Chondrocyte (in vitro differentiated cells): ENCODE measurements around the gene TMC5. TPM values are rescaled to one million over a fixed set of nuclear protein-coding genes. Genes with fewer than 3 reads are reported as not detected.

Source experiments
- DNase-seq: peaks from one replicate; pipeline ENCODE4 v3.0.0; 2021; ENCODE audit warnings: mixed read lengths, low spot score
- H3K27ac Mint-ChIP-seq: one replicate; pipeline ENCODE4 v1.8.0; 2021; ENCODE audit warnings: mild to moderate bottlenecking, moderate library complexity, mixed read lengths; ENCODE audit not compliant: unreplicated experiment
- H3K27me3 Mint-ChIP-seq: 2 replicates; pipeline ENCODE4 v1.8.0; 2021; ENCODE audit warnings: low read depth, mixed read lengths
- H3K36me3 Mint-ChIP-seq: 2 replicates; pipeline ENCODE4 v1.8.0; 2021; ENCODE audit warnings: low read depth, mixed read lengths
- H3K4me1 Mint-ChIP-seq: 2 replicates; pipeline ENCODE4 v1.8.0; 2021; ENCODE audit warnings: low read depth, mild to moderate bottlenecking, mixed read lengths
- H3K4me3 Mint-ChIP-seq: one replicate; pipeline ENCODE4 v1.8.0; 2021; ENCODE audit warnings: mild to moderate bottlenecking, moderate library complexity, mixed read lengths; ENCODE audit not compliant: unreplicated experiment
- H3K9me3 Mint-ChIP-seq: 2 replicates; pipeline ENCODE4 v1.8.0; 2021; ENCODE audit warnings: low read depth, mixed read lengths
- total RNA-seq: library from RNA; stranded (reverse); gene quantifications from 3 replicates; pipeline ENCODE4 v1.2.1, GENCODE V29; 2021
- TF ChIP-seq, protein P1 (sequence below): fragments of 200-600 bp; sonication (generic); IDR thresholded peaks from 2 replicates; pipeline ENCODE4 v1.5.0; 2021; ENCODE audit warnings: antibody characterized with exemption, mild to moderate bottlenecking, moderate library complexity

Gene TMC5
- total RNA-seq, 1 donor from 2014 or later, result not detected

- Mint-ChIP-seq H3K27ac (no peak overlapping the region), H3K27me3 (peaks cover 17% of the 10 kb centered on the region), H3K36me3 (no peaks in the 10 kb centered on the region), H3K4me1 (no peaks in the 10 kb centered on the region), H3K9me3 (no peaks in the 10 kb centered on the region), H3K4me3 (no peak overlapping the region)
- DNase-seq, result no peak
- TF ChIP-seq, protein P1, sequence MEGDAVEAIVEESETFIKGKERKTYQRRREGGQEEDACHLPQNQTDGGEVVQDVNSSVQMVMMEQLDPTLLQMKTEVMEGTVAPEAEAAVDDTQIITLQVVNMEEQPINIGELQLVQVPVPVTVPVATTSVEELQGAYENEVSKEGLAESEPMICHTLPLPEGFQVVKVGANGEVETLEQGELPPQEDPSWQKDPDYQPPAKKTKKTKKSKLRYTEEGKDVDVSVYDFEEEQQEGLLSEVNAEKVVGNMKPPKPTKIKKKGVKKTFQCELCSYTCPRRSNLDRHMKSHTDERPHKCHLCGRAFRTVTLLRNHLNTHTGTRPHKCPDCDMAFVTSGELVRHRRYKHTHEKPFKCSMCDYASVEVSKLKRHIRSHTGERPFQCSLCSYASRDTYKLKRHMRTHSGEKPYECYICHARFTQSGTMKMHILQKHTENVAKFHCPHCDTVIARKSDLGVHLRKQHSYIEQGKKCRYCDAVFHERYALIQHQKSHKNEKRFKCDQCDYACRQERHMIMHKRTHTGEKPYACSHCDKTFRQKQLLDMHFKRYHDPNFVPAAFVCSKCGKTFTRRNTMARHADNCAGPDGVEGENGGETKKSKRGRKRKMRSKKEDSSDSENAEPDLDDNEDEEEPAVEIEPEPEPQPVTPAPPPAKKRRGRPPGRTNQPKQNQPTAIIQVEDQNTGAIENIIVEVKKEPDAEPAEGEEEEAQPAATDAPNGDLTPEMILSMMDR, result no peak
Measured at GRCh38 chr16:19490619-19491018, 72.9 kb downstream of the TMC5 start.

DNA sequence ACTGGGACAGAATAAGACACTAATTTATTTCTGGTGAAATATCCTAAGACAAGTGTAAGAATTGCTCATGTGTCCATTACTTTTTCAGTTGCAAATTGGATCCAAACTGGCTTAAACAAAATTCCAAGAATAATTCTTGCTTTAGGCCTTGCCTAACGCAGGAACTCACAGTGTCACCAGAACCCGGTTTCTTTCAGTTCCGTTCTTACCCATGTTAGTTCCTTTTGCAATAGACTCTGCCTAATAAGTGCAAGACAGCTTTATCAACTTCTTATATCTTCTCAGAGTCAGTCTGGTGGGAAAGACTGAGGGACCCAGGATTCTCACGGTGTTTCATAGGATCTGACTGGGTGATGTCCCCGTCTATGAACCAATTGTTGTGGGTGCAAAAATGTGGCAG is 79.5 kb downstream of the TMC5 start:
- no peaks in the 10 kb centered on the region for H3K9me3 Mint-ChIP-seq
- peaks cover 10% of the 10 kb centered on the region for H3K36me3 Mint-ChIP-seq
- no peaks in the 10 kb centered on the region for H3K27me3 Mint-ChIP-seq
- H3K27ac Mint-ChIP-seq, result no peak overlapping the region
- H3K4me1 Mint-ChIP-seq, result no peaks in the 10 kb centered on the region
- DNase-seq, result no peak
- no peak overlapping the region for H3K4me3 Mint-ChIP-seq
- TF ChIP-seq, protein P1, result no peak

DNA sequence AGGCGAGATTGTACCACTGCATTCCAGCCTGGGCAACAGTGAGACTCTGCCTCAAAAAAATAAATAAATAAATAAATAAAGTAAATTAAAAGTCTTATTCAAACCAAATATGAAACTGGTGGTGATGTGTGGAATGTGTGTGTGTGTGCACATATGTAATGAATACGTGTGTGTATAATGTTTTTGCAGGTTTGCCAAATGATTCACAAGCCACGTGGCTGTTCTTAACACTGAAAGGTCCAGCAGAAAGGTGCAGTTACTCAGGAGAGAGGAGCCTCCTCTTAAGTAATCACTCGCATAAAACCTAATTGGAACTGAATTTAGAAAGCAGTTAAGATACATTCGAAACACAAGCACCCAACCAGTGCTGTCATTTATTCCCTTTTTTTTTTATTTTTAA is 81.3 kb downstream of the TMC5 start:
- no peaks in the 10 kb centered on the region for H3K9me3 Mint-ChIP-seq

DNA sequence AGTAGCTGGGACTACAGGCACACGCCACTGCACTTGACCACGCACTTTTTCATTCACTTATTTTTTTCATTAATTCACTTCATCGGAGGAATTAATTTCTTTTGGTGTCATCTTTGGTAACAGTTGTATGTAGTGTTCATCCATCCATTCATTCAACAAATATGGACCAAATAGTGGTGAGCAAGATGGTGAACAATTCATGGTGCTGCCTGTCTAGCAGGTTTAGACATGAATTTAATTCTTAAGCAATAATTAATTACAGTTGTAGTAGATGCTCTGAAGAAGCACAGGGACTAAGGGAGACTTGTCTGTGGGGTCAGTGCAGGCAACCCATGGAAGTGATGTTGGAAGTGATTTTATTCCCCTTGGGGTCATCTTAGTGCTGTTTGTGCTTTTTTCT is 81.8 kb downstream of the TMC5 start:
- H3K27ac Mint-ChIP-seq, result no peak overlapping the region
- TF ChIP-seq, protein P1, result no peak
- H3K36me3 Mint-ChIP-seq, result peaks cover 20% of the 10 kb centered on the region
- no peaks in the 10 kb centered on the region for H3K4me1 Mint-ChIP-seq
- DNase-seq, result no peak
- H3K4me3 Mint-ChIP-seq, result no peak overlapping the region
- H3K9me3 Mint-ChIP-seq, result no peaks in the 10 kb centered on the region
- no peaks in the 10 kb centered on the region for H3K27me3 Mint-ChIP-seq

More for the DNA sequence above, 81.3 kb downstream of the TMC5 start:
- no peaks in the 10 kb centered on the region for H3K27me3 Mint-ChIP-seq
- no peak overlapping the region for H3K4me3 Mint-ChIP-seq
- TF ChIP-seq, protein P1, result no peak
- peaks cover 15% of the 10 kb centered on the region for H3K36me3 Mint-ChIP-seq
- H3K27ac Mint-ChIP-seq, result no peak overlapping the region
- H3K4me1 Mint-ChIP-seq, result no peaks in the 10 kb centered on the region
- DNase-seq, result no peak

- Mint-ChIP-seq H3K4me3 (no peak overlapping the region), H3K9me3 (no peaks in the 10 kb centered on the region), H3K27me3 (no peaks in the 10 kb centered on the region), H3K4me1 (peaks cover 12% of the 10 kb centered on the region), H3K36me3 (peaks cover 36% of the 10 kb centered on the region), H3K27ac (no peak overlapping the region)
- TF ChIP-seq, protein P1, result peak; percentile 86
- no peak for DNase-seq
Measured at GRCh38 chr16:19502395-19503131, 84.9 kb downstream of the TMC5 start.
